IMR-90 (cell line): ENCODE results near the gene CSRNP3. TPM values are rescaled to one million over a fixed set of nuclear protein-coding genes. Genes with fewer than 3 reads are reported as not detected.

Experiments
- ATAC-seq: fragments of 200-7000 bp; cut with Tn5 transposase; 2 replicates; pipeline ENCODE4 v1.9.1; 2020; ENCODE audit warnings: low read depth, mild to moderate bottlenecking, moderate library complexity
- BruUV-seq: library from RNA; stranded (reverse); fragments of 400-500 nt; replicated peaks from 2 replicates; lab custom pipeline; 2021; lab: Mats Ljungman, UMichigan
- CTCF ChIA-PET: fragments of 300-600 bp; formaldehyde crosslinking; extraction: SDS; loops from one replicate; lab custom pipeline; 2021; ENCODE audit warnings: antibody characterized with exemption; lab: Yijun Ruan, JAX
- POLR2A ChIA-PET: fragments of 300-600 bp; sonication (Branson Sonifier 250); formaldehyde crosslinking; loops from one replicate; lab custom pipeline; 2022; ENCODE audit warnings: antibody characterized with exemption; ENCODE audit not compliant: unreplicated experiment; lab: Charles Lee
- DNase-seq: peaks from one replicate; pipeline ENCODE4 v3.0.0; 2013
- H2AFZ ChIP-seq: replicated peaks from 2 replicates; pipeline ENCODE3; 2013; ENCODE audit warnings: low read length, mild to moderate bottlenecking; ENCODE audit not compliant: poor library complexity
- H2AK5ac ChIP-seq: 2 replicates; pipeline ENCODE4 v1.6.1; 2013; ENCODE audit warnings: low read depth, low read length, inconsistent platforms
- H2AK9ac ChIP-seq: replicated peaks from 2 replicates; pipeline ENCODE3; 2013; ENCODE audit warnings: mild to moderate bottlenecking, low read depth, low read length, moderate library complexity; ENCODE audit not compliant: poor library complexity
- H2BK120ac ChIP-seq: 2 replicates; pipeline ENCODE4 v1.6.1; 2013; ENCODE audit warnings: low read depth, low read length, inconsistent platforms
- H2BK15ac ChIP-seq: 3 replicates; pipeline ENCODE4 v1.6.1; 2013; ENCODE audit warnings: low read depth, low read length, inconsistent platforms
- H2BK20ac ChIP-seq: 2 replicates; pipeline ENCODE4 v1.6.1; 2013; ENCODE audit warnings: low read depth, mild to moderate bottlenecking, inconsistent platforms, low read length, moderate library complexity
- H2BK5ac ChIP-seq: 2 replicates; pipeline ENCODE4 v1.6.1; 2013; ENCODE audit warnings: mild to moderate bottlenecking, low read depth, low read length, inconsistent platforms; ENCODE audit not compliant: poor library complexity, severe bottlenecking
- H3K14ac ChIP-seq: replicated peaks from 2 replicates; pipeline ENCODE4 v1.6.1; 2013; ENCODE audit warnings: low read depth, low read length, inconsistent platforms
- H3K18ac ChIP-seq: 2 replicates; pipeline ENCODE4 v1.6.1; 2013; ENCODE audit warnings: low read depth, low read length, control low read depth
- H3K23ac ChIP-seq: 2 replicates; pipeline ENCODE4 v1.6.1; 2013; ENCODE audit warnings: low read depth, low read length, inconsistent platforms
- H3K27ac ChIP-seq: 2 replicates; pipeline ENCODE4 v1.5.1; 2013; ENCODE audit warnings: mild to moderate bottlenecking, control low read depth, low read length; ENCODE audit not compliant: insufficient read depth
- H3K27me3 ChIP-seq: 2 replicates; pipeline ENCODE4 v1.6.1; 2013; ENCODE audit warnings: low read length; ENCODE audit not compliant: control insufficient read depth, insufficient read depth
- H3K36me3 ChIP-seq: 2 replicates; pipeline ENCODE4 v1.6.1; 2013; ENCODE audit warnings: low read length, mixed read lengths; ENCODE audit not compliant: control insufficient read depth, insufficient read depth
- H3K4ac ChIP-seq: 2 replicates; pipeline ENCODE4 v1.6.1; 2013; ENCODE audit warnings: low read depth, low read length, inconsistent platforms
- H3K4me1 ChIP-seq: 2 replicates; pipeline ENCODE4 v1.6.1; 2013; ENCODE audit warnings: low read length, mixed read lengths; ENCODE audit not compliant: control insufficient read depth, insufficient read depth
- H3K4me2 ChIP-seq: 2 replicates; pipeline ENCODE4 v1.6.1; 2013; ENCODE audit warnings: low read depth, mild to moderate bottlenecking, control low read depth, low read length, moderate library complexity
- H3K4me3 ChIP-seq: 2 replicates; pipeline ENCODE4 v1.5.1; 2013; ENCODE audit warnings: low read depth, mild to moderate bottlenecking, control low read depth, low read length, moderate library complexity; ENCODE audit not compliant: insufficient read depth
- H3K56ac ChIP-seq: 2 replicates; pipeline ENCODE4 v1.6.1; 2013; ENCODE audit warnings: low read length, inconsistent platforms; ENCODE audit not compliant: insufficient read depth; ENCODE audit errors: extremely low read depth
- H3K79me1 ChIP-seq, 2 experiments: 2 replicates each; pipeline ENCODE4 v1.6.1; 2013; ENCODE audit warnings: low read length in 2 of 2, inconsistent platforms in 1 of 2, low read depth in 1 of 2
- H3K9ac ChIP-seq: 2 replicates; pipeline ENCODE4 v1.6.1; 2013; ENCODE audit warnings: low read depth, low read length, control low read depth
- H3K9me1 ChIP-seq: 2 replicates; pipeline ENCODE4 v1.6.1; 2013; ENCODE audit warnings: low read length, inconsistent platforms; ENCODE audit not compliant: insufficient read depth
- H3K9me3 ChIP-seq: 2 replicates; pipeline ENCODE4 v1.6.1; 2013; ENCODE audit warnings: low read length; ENCODE audit not compliant: control insufficient read depth, insufficient read depth
- H4K20me1 ChIP-seq: 2 replicates; pipeline ENCODE4 v1.6.1; 2013; ENCODE audit warnings: low read length, inconsistent platforms; ENCODE audit not compliant: insufficient read depth
- H4K5ac ChIP-seq: 2 replicates; pipeline ENCODE4 v1.6.1; 2013; ENCODE audit warnings: mild to moderate bottlenecking, low read depth, low read length, control low read depth
- H4K8ac ChIP-seq, 2 experiments: 2 replicates each; pipeline ENCODE4 v1.6.1; 2013; ENCODE audit warnings: low read depth in 2 of 2, low read length in 2 of 2, control low read depth in 1 of 2, inconsistent platforms in 1 of 2
- H4K91ac ChIP-seq: 2 replicates; pipeline ENCODE4 v1.6.1; 2013; ENCODE audit warnings: low read depth, low read length, inconsistent platforms; ENCODE audit not compliant: insufficient read depth
- CTCF ChIP-seq: conservative IDR thresholded peaks from 2 replicates; pipeline ENCODE4 v1.5.1; 2012; ENCODE audit warnings: mild to moderate bottlenecking, low read depth, low read length, improper control_type of control experiment
- ELK1 ChIP-seq: fragments of 150-350 bp; IDR thresholded peaks from 2 replicates; pipeline ENCODE4 v1.6.1; 2016; ENCODE audit warnings: low read depth, mild to moderate bottlenecking, low read length, moderate library complexity, borderline replicate concordance
- FOS ChIP-seq: fragments of 150-350 bp; IDR thresholded peaks from 2 replicates; pipeline ENCODE4 v1.6.1; 2016; ENCODE audit warnings: low read depth, low read length
- MAFK ChIP-seq: IDR thresholded peaks from 2 replicates; pipeline ENCODE4 v1.6.1; 2012; ENCODE audit warnings: low read depth, low read length, improper control_type of control experiment
- POLR2A ChIP-seq: IDR thresholded peaks from 2 replicates; pipeline ENCODE4 v1.6.1; 2012; ENCODE audit warnings: mild to moderate bottlenecking, low read depth, low read length
- RAD21 ChIP-seq: IDR thresholded peaks from 2 replicates; pipeline ENCODE4 v1.6.1; 2012; ENCODE audit warnings: low read length, improper control_type of control experiment
- SMC3 ChIP-seq: fragments of 150-350 bp; IDR thresholded peaks from 2 replicates; pipeline ENCODE4 v1.6.1; 2016; ENCODE audit warnings: low read depth, mild to moderate bottlenecking, antibody characterized with exemption, low read length, moderate library complexity
- USF2 ChIP-seq: fragments of 150-350 bp; IDR thresholded peaks from 2 replicates; pipeline ENCODE4 v1.6.1; 2017; ENCODE audit warnings: mild to moderate bottlenecking, antibody characterized with exemption, low read length, low read depth
- WGBS, 2 experiments: methylation state at CpG; one replicate each; pipeline versions ENCODE4 v1.1.5 to v1.1.7; 2013; ENCODE audit warnings: missing lambda C conversion rate in 2 of 2; ENCODE audit not compliant: insufficient read length in 1 of 2; ENCODE audit errors: extremely low coverage in 2 of 2; 5-methylcytosine and 5-hydroxymethylcytosine counted together
- dilution Hi-C: fragments of 300-500 bp; cut with HindIII; formaldehyde crosslinking; loops from one replicate; pipeline ENCODE4 v1.14.3; 2018; ENCODE audit warnings: low sequenced_read_pairs; ENCODE audit not compliant: unreplicated experiment
- in situ Hi-C: fragments of 300-500 bp; cut with MboI; formaldehyde crosslinking; loops from 3 replicates; pipeline ENCODE4 v1.14.3; 2019; ENCODE audit warnings: low sequenced_read_pairs, inconsistent platforms, mixed read lengths
- intact Hi-C: fragments of 100-400 bp; cut with micrococcal nuclease; formaldehyde crosslinking; loops from 2 replicates; pipeline ENCODE4 v1.10.0; 2022
- polyA plus RNA-seq, 3 experiments: library from polyadenylated mRNA; depleted of rRNA; stranded (reverse); fragments of >200 nt; gene quantifications; 2 replicates each; pipeline ENCODE4 v1.2.3, GENCODE V29; 2012; ENCODE audit warnings: low replicate concordance in 1 of 3
- total RNA-seq: library from RNA; depleted of rRNA; stranded (reverse); fragments of >200 nt; gene quantifications from 2 replicates; pipeline ENCODE4 v1.2.3, GENCODE V29; 2012

The CSRNP3 gene
- total and polyA plus RNA-seq, 2 of the 4 experiments (the other 2 are of a cell fraction), result 0.21 to 0.72 TPM

- Histone ChIP-seq H2AFZ (no peak overlapping the region), H4K8ac (no peak overlapping the region), H3K9ac (no peak overlapping the region), H3K14ac (no peak overlapping the region), H2AK9ac (no peak overlapping the region), H3K4me3 (no peak overlapping the region), H2AK5ac (no peak overlapping the region), H4K20me1 (no peaks in the 10 kb centered on the region), H3K4ac (no peak overlapping the region), H2BK20ac (no peak overlapping the region), H3K9me3 (no peaks in the 10 kb centered on the region), H3K27ac (no peak overlapping the region), H2BK5ac (no peak overlapping the region), H4K91ac (no peak overlapping the region), H3K79me1 (no peaks in the 10 kb centered on the region), H3K36me3 (no peaks in the 10 kb centered on the region), H3K27me3 (no peaks in the 10 kb centered on the region; the same call in 1 of the 2 replicates), H2BK15ac (no peak overlapping the region), H3K4me2 (no peak overlapping the region), H3K4me1 (no peaks in the 10 kb centered on the region), H3K9me1 (no peaks in the 10 kb centered on the region), H2BK120ac (no peak overlapping the region), H3K18ac (no peak overlapping the region), H3K23ac (no peak overlapping the region), H4K5ac (no peak overlapping the region), H3K56ac (no peak overlapping the region)
- ChIA-PET CTCF (no interaction called here), POLR2A (no interaction called here)
- in situ Hi-C loops (no loop called here), intact Hi-C loops (no loop called here), dilution Hi-C loops (no loop called here)
- DNase-seq (no peak), ATAC-seq (no peak)
- BruUV-seq, result no TSS peak
- TF ChIP-seq RAD21, result no peak
- no peak for TF ChIP-seq FOS
- TF ChIP-seq CTCF, result no peak
- TF ChIP-seq MAFK, result no peak
- no peak for TF ChIP-seq ELK1
- no peak for TF ChIP-seq POLR2A
- TF ChIP-seq SMC3, result no peak
- TF ChIP-seq USF2, result no peak
- WGBS, 2 experiments, result 67% methylated on average over 1 of the region's 3 CpGs; no CpG with 5 or more reads in 1 of the 2 experiments
These were observed 160.7 kb downstream of the CSRNP3 start for GRCh38 chr2:165630236-165630635.
